CMK (cell line): Measurements from ENCODE around the gene C19orf25.
"Not testable (repeated sequence)": the region's sequence is repeated elsewhere in the genome, so short reads cannot be mapped to it uniquely, and the experiment has no call there.

Source experiments
- DNase-seq: peaks from one replicate; pipeline ENCODE4 v3.0.0-alpha.2; 2010; ENCODE audit warnings: low read depth

Gene C19orf25

DNA sequence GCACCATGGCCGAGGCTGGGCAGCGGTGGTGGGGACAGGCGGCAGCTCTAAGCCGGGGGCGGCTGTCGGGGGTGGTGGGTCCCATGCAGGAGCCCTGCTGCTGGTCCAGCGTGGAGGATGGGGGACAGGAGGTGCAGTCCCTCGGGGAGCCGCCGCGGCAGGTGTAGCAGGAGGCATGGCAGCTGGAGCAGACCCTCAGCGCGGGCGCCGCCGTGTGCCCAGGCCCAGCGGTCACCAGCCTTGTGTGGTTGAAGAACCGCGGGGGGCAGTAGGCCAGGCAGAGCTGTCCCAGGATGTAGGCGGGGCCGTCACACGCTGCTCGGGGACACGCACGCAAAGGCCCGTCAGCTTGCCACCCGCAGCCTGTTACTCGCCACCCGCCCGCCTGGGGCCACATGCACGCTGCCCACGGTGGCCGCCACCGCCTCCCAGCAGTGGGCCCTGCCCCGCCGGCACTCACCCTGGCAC is 2.9 kb upstream of the C19orf25 start:
- no peak for DNase-seq

- DNase-seq: no peak
Observed at GRCh38 chr19:1481224-1481892, 2.3 kb upstream of the C19orf25 start.

- not testable (repeated sequence) for DNase-seq
Observed at GRCh38 chr19:1477056-1477455, 2.0 kb downstream of the C19orf25 start.

DNA sequence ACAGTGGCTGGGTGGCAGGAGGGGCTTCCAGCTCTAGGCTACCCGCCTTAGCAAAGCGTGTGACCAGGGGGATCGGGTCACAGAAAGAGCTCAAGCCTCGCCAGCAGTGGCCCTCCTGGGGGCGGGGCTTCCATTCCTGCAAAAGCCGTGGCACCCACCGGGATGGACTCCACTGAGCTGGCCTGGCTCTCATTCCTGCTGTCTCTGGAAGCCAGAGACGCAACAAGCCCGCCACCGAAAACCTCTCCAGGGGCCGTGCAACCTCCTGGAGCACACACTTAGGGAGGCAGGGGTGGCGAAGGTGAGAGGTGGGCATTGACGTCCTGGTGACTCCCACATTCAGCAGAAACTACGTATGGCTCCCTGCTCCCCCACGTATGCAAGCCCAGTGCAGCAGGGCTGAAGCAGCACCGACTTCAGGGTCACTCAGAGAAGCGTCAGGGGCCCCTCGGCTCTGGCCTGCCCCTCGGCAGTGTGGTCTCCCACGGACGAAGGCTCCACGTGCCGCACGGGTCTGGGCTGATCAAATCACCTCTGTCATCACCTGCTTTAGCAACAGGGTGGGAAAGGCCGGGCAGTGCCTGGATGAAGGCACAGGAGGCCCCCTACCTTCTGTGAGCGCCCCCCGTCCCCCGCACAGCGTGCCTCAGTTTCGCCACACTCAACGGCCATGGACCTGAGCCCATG is 3.1 kb downstream of the C19orf25 start:
- no peak for DNase-seq

DNA sequence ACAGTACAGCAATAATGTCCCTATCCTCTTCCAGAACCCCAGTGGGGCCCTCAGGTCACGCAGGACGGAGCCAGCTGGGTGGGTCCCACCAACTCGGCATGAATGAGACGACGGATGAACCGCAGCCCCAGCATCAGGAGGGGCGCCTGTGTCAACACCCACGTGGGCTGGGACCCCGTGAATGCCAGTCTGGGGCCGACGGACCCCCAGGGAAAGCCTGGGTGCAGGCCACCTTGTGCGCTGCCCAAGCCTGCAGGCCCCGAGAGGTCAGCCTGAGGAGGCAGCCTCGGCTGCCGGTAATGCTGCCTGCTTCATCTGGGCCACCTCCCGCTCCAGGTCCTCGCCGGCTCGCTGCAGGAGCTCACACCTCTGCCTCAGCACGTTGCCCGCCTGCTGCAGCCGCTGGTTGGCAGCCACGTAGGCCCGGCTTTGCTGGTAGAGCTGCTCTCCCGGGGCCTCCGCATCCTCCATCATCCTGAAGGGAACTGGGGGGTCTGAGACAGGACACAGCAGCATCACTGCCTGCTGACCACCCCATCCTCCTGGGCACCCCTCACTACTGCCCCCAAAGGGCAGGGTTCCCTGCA is 4.2 kb downstream of the C19orf25 start:
- DNase-seq: no peak

DNA sequence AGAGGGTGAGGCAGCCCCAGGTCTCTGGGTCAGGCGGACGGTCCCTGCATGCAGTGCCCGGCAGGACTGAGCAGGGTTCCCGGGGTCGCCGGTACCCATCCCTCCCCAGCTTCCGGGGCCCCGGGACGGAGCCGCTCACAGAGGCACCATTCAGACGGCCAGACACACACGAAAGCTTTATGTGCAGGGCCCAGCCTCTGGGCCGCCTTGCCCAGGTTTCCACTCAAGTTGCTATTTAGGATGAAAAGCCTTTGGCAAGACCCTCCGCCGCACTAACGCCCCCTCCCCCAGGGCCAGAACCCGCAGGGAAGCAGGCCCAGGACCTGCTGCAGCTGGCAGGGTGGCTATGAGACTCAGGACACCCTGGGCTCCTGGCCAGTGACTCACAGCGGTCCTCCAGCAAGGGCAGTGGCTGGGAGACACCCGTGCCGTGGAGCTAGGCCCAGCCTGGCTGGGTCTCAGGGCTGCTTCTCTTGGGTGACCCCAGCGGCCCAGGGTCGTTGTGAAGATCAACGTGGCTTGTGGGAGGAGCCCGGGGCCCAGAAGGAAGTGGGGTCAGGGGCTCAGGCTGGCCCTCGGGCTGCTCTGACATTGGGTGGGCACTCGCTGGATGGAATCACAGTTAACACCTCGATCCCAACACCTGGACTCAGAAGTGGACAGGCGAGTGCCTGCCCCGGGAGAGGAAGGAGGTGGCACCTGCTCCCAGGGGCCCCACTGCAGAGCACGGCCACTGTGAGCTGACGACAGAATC is 4.8 kb downstream of the C19orf25 start:
- no peak for DNase-seq

DNA sequence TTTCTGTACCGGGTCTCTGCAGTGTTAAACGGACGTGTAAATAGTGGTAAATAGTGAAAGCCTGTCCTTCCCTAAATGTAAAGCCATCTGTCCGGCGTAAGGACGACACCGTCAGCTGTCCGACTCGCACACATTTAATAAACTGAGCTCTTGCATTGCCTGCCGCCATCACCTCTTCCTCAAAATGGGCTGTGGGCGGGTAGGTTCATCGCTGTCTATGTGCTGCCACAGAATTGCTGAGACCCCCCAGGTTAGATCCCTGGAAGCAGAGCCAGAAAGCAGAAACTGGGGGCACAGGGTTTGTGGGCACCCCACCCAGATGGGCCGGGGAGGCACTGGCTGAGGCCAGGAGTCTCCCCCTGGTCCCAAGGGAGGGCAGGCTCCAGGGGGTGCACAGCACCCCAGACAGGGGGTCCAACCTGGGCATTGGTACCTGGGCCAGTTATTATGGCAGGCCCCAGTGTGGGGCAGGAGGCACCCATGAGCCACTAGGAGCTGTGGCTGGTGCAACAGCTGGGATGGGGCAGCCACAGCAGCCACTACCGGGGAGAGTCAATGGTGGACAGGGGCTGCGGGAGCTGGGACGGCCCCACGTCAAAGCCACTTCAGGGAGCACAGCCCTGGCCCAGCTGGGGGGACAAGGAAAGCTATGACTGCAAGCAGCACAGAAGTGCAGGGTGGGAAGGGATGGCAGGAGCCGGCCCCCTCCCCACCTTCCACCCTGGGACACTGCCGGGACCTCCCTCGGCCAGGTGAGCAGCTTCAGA is 5.7 kb downstream of the C19orf25 start:
- DNase-seq: no peak

GRCh38 chr19:1472231-1473084 is 6.6 kb downstream of the C19orf25 start:
- DNase-seq: no peak

- no peak for DNase-seq
Observed at GRCh38 chr19:1471515-1472160, 7.4 kb downstream of the C19orf25 start.

DNA sequence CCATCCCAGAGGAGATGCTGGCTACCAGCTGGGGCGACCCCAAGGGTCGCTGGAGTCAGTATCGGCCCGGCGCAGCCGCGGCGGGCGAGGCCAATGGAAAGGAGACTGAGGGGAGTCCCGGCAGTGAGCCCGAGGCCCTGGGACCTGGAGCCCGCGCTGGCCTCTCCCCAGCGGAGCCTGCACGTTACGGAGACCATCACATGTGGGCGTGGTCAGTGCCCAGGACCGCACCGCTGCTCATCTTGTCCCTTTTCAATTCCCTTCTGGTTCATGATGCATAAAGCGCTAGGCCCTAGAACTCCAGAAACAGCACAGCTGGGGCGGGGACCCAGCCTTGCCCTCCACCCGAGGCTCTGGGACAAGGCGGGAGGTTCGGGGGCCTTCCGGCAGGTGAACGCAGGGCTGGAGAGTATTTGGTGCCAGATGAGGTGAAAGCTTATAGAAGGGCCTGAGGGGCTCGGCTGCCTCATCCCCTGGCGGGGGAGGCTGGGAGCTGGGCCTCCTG is 8.0 kb downstream of the C19orf25 start:
- DNase-seq: no peak

DNA sequence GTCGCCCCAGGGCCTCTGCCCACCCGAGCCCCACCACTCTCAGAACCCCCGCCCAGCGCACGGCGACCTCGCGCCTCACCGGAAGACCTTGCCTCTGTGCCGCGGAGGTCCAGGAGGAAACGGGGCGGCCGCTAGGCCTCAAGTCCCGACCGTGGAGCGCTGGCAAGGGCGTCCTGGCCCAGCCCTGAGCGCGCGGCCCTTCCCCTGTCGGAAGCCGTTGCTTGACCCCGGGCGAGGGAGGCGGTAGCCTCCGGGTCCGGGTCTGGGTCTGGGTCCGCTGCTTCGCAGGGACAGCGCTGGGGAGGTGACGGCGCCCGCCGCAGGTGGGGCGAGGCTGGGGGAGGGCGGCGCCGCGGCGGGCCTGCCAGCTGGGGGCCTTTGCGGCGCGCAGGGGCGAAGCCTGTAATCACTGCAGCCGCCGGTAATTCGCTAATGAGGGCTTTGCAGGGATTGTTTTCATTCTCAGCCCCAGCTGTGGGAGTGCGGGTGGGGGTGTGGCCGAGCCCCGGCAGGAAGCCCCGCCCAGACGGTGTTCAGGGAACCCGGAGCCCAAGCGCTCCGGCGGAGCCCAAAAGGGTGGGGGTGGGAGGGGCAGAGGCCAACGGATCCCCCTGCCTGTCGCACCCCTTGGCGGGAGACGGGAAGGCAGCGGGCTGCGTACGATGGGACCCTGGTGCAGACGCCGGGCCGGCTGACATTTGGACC is 8.6 kb downstream of the C19orf25 start:
- no peak for DNase-seq

DNA sequence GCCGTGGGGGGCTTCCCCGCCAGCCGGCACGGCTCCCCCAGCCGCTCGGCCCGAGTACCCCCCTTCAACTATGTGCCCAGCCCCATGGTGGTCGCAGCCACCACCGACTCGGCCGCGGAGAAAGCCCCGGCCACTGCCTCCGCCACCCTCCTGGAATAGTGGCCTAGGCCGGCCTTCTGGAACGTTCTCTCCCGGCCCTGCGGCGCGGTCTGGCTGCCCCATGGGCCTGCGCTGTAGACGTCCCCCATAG is 9.0 kb downstream of the C19orf25 start:
- DNase-seq: no peak

- no peak for DNase-seq
Observed at GRCh38 chr19:1469255-1470054, 9.6 kb downstream of the C19orf25 start.

GRCh38 chr19:1468821-1469254 is 10.2 kb downstream of the C19orf25 start:
- no peak for DNase-seq

DNA sequence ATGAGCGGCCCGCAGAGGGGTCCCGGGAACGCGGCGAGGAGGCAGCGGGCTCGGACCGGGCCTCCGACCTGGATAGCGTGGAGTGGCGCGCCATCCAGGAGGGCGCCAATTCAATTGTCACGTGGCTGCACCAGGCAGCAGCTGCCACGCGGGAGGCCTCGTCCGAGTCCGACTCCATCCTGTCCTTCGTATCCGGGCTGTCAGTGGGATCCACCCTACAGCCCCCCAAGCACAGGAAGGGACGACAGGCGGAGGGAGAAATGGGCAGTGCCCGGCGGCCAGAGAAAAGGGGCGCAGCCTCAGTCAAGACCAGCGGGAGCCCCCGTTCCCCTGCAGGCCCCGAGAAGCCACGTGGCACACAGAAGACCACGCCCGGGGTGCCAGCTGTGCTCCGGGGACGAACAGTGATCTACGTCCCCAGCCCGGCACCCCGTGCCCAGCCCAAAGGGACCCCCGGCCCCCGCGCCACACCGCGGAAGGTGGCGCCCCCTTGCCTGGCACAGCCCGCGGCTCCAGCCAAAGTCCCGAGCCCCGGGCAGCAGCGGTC is 10.7 kb downstream of the C19orf25 start:
- no peak for DNase-seq

DNA sequence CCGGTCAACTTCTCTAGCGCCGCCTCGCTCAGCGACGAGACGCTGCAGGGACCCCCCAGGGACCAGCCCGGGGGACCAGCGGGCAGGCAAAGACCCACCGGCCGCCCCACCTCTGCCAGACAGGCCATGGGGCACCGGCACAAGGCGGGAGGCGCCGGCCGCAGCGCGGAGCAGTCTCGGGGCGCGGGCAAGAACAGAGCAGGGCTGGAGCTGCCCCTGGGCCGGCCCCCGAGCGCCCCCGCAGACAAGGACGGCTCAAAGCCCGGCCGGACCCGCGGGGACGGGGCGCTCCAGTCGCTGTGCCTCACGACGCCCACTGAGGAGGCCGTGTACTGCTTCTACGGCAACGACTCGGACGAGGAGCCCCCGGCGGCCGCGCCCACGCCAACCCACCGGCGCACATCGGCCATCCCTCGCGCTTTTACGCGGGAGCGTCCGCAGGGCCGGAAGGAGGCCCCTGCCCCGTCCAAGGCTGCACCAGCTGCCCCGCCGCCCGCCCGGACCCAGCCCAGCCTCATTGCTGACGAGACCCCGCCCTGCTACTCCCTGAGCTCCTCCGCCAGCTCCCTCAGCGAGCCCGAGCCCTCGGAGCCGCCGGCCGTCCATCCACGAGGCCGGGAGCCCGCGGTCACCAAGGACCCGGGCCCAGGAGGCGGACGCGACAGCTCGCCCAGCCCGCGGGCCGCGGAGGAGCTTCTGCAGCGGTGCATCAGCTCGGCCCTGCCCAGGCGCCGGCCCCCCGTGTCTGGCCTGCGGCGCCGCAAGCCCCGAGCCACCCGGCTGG is 11.3 kb downstream of the C19orf25 start:
- DNase-seq: no peak

DNA sequence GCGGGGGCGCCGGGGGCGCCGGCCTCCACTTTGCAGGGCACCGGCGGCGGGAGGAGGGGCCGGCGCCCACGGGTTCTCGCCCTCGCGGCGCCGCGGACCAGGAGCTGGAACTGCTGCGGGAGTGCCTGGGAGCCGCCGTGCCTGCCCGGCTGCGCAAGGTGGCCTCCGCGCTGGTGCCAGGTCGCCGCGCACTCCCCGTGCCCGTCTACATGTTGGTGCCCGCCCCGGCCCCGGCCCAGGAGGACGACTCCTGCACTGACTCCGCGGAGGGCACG is 11.9 kb downstream of the C19orf25 start:
- DNase-seq: no peak
